NCI-H2227 treated with DMSO at 0.1 percent for 48 hours (cell line): ENCODE results near the gene DCDC2C.

Experiments
- DNase-seq: peaks from one replicate; lab custom pipeline; 2025; lab: John Stamatoyannopoulos, UW

DCDC2C gene

DNA sequence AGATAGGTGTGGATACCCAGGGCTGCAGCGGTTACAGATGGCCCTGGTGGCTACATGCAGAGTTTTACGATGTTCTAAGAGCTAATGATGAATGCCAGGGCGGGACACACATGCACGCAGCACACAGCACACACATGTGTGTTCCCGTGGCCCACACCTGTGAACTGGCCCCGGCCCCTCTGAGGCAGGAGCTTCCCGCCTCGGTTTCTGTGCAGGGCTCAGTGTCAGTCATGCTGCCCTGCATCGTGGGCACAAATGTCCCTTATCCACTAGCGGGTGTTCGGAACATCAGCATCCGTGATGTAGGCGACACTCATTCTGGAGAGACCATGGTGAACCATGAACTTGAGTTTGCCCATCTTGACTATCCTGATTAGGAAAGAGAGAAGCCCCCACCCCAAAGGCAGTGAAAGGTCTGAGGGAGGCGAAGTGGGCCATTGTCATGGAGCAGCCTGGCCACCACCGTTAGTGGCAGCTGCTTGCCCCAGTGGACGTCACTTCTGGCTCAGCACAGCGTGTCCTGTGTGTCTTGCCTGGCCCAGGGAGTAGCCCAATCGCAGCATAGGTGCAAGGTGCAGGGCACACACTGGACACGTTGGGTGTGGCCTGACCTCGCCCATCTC is 43.8 kb downstream of the DCDC2C start:
- no peak for DNase-seq

DNA sequence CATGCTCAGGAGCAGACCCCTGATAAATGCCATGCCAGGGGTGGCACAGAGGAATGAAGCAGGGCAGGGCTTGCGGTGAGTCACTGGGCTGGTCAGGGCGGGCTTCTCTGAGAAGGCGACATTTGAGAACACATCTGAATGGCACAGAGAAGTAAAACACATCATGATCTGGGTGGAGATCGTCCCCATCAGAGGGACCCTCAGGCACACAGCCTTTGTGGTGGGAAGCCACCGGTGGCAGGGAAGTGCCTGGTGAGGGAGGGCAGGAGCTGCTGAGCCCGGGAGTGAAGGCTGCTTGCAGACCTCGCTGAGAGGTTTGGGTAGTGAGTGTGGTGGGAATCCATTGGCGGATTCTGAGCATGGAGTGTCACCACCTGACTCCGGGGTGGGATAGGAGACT is 44.5 kb downstream of the DCDC2C start:
- no peak for DNase-seq

DNA sequence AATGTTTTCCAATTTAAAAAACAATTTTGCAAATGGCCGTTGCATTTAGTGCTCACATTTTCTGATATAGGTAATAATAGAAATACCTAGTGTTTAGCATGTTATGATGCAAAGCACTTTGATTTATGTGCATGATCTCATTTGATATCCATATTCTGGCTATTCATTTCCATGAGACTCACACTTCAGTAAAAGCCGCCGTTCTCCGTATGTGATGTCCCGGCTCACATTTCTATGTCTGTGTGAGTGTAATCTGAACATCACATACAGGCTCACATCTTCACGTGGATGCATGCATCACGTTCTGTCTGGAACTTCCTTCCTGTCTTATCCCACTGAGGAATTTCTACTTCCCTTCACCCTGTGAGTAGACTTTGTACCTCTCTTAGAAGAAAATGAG is 45.8 kb downstream of the DCDC2C start:
- no peak for DNase-seq

DNA sequence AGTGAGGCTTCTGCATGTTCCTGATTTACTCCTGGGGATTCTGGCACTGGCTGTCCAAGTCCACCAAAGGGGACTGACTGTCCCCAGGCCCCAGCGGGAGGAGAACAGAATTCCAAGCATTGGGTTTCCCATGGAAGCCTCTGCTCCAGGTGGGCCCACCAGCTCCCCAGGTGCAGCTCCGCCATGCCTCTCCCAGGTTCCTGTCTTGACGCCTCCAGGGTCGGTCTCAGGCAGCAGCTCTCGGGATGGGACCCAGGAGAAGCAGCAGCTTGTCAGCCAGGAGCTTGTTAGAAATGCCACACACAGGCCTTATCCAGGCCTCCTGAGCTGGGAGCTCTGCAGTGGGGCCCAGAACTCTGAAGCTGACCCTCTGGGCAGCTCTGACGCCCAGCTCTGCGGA is 47.9 kb downstream of the DCDC2C start:
- no peak for DNase-seq

DNA sequence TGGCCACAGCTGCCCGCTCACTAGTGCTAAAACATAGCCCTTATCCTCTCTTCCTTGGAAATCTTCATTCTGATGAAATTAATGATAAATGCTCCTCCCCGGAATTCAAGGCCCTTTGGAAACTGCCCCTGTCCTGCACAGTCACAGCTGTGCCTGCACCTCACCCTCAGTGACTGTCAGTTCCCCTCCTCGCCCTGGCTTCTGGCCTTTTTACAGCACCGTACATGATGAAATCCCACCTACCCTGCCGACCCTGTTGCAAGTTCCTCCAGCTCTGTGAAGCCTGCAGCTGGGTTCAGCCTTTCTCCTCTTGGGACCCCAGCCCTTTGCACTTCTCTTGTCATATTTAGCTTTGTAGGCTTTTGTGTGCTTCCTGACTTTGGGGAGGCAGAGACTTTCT is 48.4 kb downstream of the DCDC2C start:
- no peak for DNase-seq

DNA sequence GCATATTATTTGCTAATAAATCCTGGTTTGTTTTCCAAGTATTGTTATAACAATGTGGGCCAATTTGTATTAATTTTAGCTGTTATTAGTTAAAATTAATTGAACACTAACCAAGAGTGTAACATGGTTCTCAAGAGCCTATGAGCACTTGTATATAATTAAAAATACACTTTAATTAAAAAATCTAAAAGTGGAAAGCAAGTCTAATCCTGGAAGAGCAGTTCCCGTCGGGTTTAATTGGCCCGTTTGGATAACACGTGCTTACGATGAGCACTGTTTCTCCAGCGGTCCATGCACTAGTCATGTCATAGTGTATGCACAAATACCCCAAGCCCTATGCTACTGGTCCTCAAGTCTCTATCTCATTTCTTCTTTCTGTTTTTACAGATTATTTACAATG is 49.0 kb downstream of the DCDC2C start:
- DNase-seq, result no peak

DNA sequence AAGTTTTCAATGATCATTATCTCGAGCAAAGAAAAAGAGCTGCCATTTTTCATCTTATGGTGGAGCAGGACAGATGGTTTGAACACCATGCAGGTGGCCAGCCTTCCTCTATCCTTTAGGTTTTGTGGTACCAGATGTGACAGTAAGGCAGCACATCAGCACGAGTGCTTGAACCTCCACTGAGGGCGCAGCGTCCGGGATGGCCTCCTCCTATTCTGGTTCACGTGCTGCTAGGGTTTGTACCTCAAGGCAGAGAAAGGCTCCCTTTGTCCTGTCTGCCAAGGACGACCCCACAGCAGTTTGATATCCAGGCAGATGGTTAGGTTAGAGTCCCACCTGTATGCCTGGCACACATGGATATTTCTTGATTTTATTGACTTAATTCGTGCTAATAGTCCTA is 50.2 kb downstream of the DCDC2C start:
- DNase-seq, result no peak

DNA sequence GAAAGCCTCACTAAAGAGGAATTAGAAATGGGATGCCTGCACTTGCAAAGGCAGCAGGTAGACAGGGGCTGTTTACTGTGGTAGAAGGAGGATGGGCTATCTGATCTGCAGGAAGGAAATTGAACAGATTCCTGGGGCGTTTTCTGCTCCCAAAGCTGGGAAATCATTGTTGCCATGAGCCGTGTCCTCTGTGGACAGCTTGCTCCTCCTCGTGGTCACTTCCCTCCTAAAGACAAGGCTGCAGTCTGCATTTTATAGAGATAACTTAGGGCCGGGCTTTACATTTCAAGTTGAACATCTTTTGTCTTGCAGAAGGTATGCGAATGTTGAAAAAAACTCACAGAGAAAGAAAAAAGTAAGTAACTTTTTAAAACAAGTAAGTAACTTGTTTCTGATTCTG is 50.9 kb downstream of the DCDC2C start:
- no peak for DNase-seq

DNA sequence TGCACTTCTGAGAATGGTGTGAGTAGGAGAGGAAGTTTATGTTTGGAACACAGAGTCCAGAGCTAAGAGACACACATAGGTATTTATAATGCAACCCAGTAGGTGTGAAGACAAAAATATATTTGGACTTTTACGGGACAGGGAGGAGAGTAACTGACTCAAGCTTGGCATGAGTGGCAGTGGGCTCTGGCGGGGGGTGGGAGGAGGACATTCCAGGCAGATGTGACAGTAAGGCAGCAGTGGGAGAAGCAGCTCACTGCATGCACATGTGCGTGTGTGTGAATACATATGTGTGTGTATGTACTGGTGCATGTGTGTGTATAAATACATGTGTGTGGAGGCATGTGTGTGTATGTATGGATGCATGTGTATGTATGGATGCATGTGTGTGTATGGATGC is 51.4 kb downstream of the DCDC2C start:
- DNase-seq, result no peak

DNA sequence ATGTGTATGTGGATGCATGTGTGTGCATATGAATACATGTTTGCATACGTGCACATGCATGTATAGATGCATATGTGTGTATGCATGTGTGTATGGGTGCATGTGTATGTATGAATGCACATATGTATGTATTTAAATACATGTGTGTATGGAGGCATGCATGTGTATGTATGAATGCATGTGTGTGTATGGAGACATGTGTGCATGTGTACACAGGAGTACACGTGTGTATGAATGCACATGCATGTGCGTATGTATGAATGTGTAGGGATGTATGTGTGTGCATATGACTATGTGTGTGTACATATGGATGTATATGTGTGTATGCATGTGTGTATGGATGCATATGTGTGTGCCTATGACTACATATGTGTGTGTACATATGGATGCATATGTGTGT is 51.9 kb downstream of the DCDC2C start:
- no peak for DNase-seq

DNA sequence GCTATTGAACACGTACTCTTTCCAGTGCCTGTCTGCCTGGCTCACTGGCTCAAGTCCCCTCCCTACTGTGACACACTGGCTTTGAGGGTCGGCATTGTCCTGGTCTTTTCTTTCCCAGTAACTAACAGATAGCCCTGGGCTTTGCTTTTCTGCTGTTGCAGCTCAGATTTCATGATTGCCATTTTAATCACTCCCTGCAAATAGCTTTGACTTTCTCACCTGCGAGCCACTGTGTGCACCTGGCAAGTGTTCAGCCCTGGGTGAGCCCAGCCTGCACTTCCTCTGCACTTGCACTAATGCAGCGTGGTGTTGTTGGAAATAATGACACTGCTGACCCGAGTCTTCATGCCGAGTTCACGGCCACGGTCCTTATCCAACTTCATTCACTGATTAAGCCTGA is 52.9 kb downstream of the DCDC2C start:
- no peak for DNase-seq

DNA sequence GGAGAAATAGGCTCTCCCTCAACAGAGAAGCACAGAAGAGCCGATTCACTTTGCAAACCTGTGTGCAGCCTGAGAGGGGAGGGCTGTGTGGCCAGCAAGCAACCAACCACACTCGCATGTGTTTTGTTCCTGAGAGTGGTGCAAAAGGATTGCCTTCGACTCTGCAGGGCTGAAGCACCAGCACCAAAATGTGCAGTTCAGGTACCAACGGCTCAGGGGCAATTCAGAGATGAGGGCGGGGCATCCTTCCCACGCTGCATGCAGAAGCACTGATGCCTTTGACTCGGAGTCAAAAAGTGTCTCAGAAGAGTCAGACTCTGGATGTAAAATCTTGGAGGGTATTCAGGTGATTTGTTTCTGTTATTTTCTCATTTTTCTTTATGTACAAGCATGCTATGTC is 55.5 kb downstream of the DCDC2C start:
- DNase-seq, result no peak

DNA sequence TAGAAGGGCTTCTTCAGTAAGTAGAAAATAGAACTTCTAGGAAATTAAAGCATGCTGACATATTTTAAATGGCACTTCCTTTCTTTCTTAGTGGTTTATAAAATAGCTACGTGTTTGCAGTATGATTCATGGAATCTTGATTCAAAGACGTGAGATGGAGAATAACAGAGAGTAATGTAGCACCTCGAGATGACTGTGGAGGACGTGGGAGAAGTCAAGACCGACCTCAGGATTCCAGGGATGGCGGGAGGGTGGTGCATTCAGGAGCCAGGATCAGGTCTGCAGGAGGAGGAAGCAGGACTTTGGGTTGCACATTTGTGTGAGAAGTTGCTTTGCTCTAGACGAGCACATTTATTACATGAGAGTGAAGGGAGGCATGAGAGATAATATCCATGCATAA is 56.0 kb downstream of the DCDC2C start:
- DNase-seq, result no peak

DNA sequence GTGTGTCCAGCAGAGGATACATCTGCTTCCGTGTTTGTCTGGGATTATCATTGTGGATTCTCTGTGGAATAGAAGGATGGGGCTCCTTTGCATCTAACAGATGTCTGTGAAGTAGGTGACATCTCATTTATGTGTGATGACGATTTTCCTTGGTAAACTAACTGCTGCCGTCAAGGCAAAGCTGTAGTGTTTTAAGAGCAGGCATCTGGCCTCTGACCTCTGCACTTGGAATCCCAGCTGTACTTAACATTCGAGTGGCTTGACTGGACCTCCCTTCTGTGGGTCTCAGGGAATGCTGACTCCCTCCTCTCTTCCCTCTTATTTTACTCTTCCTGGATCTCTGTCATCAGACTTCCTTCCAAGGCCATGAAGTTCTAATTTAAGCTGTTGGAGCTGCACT is 56.4 kb downstream of the DCDC2C start:
- DNase-seq, result no peak

DNA sequence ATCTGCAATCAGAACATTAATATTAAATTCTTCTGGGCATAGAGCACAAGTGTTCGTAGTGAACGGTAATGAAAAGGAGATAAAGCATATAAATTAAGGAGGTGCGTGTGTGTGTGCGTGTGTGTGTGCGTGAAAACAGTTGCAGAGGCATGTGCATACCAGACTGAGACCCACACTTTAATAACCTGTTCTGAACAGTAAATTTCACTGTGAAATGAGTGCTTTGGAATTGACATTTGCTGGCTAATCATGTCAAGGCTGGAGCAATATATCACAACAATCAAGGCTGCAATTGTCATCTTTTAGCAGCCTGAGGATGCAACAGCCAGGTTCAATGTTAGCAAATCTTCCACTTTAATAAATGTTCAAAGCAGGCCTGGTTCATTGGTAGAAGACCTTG is 57.9 kb downstream of the DCDC2C start:
- no peak for DNase-seq

DNA sequence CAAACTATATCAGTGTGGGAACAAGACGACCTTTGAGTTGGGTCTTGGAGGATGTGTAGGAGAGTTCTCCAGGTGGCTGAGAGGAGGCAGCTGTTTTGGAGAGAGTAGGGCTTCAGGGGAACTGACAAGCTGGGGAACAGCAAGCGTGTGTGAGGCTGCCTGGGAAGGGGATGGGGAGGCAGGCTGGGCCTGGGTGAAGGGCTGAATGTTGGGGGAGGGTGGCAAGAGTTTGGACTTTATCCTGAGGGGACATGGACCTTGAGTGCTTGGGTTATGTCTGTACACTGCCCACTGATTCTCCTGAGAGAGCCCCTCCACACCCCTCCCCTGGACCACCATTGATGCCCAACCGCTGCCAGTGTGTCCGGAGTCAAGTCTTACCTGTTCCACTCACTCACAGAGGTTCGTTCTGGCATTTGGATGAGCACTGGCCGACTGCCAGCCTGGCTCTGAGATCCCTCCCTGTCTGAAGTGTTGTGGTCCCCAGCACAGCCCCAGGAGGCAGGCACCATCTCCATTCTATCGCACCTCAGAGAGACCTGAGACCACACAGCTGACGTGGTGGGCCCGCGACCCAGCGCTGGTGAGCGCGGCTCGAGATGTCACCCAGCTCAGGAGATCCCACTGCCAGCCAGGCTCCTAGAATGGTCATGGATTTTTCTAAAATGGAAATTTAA is 59.5 kb downstream of the DCDC2C start:
- no peak for DNase-seq

DNA sequence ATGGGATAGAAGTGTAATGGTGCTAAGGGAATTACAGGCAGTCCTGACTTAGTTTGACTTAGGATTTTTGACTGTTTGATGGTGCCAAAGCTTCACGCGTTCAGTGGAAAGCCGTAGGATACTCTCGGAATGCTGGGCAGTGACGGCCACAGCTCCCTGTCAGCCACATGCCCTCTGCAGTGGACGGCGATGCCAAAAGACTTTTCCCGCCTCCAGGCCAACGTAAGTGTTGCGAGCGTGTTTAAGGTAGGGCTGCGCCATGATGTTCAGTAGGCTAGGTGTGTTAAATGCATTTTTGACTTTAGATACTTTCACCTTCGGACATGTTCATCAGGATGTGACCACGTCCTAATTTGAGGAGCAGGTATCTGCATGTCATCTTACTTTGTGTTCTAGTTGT is 63.4 kb downstream of the DCDC2C start:
- DNase-seq, result no peak

DNA sequence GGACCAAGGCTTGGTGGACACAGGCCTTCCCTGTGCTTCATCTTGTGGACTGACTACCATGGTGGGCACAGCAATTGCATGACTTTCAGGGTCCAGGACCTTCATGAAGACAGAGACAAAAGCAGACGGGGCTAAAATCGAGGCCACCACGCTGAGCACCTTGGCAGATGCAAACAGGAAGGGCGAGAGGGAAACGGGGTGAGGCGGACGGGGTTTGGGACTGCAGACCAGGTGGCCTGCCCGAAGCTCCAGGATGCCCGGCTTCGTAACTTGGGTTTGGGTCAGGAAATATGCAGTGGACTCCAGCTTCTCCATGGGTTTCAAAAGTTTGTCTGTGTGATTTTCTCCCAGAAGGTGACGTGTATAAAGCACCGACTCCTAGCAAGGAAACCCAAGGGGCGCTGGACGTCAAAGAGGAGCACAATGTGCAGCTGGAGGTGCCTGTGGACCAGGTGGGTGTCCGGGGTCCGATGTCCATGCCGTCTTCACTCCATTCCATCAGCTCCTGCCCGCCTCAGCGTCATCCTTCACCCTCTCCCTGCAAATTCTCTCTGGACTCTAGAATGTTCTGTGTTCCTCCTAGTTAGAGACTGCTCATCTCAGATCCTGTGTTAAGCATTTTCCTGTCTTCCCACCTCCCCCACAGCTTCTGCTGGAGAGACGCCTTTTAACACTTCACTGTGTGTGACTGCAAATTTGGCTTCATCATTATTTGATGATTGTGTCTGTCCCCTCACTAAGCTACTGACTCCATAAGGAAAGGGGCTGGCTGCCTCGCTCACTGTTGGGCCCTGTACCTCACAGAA is 65.8 kb downstream of the DCDC2C start:
- no peak for DNase-seq

DNA sequence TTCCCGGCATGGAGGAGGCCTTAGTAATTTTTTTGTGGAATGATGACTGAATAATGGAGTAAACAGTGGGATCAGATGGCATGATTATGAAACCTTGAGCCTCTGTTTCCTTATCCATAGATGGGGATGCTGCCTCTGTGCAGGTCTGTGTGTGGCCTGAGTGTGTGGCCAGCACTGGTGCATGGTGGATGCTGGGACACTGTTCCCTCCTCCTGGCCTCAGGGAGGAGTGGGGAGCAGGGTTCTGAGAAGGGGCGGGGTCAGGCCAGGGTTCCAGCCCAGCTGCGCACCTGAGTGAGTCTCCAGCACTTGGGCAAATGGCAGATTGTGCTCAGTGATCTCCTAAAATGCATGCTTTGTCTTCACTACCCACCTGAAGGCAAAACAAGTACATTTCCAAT is 66.4 kb downstream of the DCDC2C start:
- no peak for DNase-seq

DNA sequence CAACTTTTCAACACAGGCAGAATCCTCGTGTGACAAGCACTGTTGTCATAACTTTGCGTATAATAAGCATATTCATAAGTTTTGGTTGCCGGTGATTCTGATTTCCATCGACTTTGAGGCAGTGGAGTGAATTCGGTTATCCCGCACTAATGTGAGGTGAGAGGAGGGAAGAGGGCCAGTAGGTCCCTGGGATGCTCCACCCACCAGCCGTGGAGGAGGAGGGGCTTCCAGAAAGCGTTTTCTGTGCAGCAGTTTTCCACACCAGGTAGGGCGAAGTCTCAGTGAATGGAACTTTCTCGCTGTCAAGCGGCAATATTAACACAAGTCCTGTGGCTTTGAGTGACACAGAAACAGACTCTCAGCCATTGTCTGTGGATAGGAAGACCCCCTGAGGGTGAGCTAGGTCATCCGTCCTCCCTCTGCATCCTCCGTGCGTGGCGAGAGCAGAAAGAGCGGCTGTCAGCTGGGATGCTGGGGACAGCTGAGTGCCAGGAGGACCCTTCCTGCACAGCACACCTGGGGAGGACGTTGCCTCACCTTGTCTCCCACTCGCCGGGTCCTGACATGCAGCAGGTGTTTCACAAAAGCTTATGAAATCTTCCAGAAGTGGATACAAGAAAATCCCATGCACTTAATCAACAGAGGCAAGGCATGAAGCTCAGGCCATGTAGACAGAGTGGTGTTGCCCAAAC is 67.5 kb downstream of the DCDC2C start:
- no peak for DNase-seq

DNA sequence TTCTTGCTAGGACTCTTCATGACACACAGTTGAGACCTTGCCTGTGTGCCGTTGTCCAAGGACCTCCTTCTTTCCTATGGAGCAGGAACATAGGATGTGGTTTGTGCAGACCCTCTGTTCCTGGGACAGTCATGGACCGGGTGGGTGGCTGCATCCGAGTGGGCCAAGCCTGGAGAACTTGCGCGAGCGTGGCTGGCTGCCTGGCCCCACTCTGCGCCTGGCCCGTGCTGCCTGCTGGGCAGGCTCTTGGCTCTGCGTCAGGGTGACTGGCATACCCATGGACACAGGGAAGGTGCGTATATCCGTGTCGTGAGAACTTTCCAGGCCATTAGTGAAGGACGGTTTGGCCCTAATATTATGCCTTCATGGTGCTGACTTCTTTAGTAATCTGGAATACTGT is 68.2 kb downstream of the DCDC2C start:
- DNase-seq, result no peak

DNA sequence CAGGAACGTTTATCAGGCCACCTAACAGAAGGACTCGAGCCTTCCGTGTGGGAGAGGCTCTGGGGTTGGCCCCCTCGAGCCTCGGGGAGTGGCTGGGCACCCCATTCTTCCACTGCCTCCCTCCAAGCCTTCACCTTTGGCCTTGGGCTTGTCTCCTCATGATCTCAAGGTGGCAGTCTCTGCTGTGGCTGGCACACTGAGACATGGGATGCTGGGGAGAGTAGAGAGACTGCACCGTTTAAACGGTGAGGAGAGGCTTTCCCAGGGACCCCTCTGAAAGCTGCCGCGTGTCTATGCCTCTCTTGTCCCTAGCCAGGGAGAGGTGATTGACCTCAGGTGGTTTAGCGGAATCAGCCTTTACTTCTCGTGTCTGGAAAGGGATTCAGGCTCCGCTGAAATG is 71.0 kb downstream of the DCDC2C start:
- no peak for DNase-seq

DNA sequence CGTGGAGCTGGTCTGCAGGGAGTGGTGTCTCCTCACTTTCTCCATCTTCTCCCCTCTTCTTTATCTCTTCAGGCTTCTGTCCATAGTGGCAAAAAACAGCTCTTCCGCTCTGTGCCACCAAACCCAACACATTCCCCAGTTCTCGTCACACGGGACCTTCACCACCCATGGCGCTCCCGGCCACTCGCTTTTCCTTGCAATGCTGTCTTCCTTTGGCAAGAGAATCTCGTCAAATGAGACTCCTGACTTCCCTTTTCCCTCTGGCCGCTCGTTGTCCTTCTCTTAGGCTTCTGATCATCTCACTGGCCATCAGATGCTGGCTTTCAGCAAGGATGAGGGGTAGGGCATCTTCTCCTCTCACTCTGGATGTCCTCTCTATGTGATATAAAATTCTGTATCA is 72.9 kb downstream of the DCDC2C start:
- no peak for DNase-seq
